Lung microvascular endothelial cell (primary cell): ENCODE measurements around the gene EGR4. TPM values are rescaled to one million over a fixed set of nuclear protein-coding genes. Genes with fewer than 3 reads are reported as not detected.

Experiments used
- DNase-seq, 2 donors: peaks; one replicate each; pipeline versions ENCODE4 v3.0.0 to v3.0.0-alpha.2; 2010; ENCODE audit warnings: low read depth in 2 of 2
- total RNA-seq: library from RNA; depleted of rRNA; stranded (reverse); fragments of >200 nt; gene quantifications from 2 replicates; pipeline ENCODE4 v1.2.1, GENCODE V29; 2014

EGR4 gene
- total RNA-seq, 1 donor from 2014 or later, result under 0.01 TPM

DNA sequence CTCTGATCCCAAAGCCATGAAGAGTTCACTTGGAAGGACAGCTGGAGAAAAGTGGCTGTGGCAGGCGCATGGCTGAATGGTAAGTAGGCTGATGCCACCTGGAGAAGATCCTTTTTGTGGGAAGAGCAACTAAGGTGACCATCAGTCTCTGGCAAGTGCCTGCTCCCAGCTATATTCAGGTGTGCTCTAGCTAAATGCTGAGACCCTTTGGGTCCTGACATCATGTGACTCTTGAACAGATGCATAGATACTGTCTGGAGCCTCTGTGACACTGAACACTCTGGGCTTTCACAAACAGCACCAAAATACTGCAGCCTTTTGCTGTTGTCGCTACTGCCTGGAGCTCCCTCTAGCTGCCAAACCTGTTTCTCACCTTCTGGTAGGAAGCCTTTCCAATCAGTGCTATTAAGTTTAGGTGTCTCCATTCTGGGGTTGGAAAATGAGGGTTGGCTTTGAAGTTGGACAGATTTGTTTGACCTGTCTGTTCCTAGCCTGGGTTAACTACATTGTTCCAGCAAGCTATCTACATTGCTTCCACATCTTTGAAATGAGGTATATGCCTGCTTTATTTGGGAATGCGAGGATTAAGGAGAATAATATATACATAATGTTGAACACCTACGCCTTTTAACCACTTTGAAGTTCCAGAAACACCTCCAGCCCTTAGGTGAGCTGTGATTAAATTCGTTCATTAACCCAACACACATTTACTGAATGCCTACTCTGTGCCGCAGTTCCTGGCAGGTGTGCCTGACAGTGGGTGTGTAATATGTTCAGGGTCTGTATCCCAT, 3.1 kb downstream of the EGR4 start:
- peak; percentile 46 to 59 for DNase-seq

DNA sequence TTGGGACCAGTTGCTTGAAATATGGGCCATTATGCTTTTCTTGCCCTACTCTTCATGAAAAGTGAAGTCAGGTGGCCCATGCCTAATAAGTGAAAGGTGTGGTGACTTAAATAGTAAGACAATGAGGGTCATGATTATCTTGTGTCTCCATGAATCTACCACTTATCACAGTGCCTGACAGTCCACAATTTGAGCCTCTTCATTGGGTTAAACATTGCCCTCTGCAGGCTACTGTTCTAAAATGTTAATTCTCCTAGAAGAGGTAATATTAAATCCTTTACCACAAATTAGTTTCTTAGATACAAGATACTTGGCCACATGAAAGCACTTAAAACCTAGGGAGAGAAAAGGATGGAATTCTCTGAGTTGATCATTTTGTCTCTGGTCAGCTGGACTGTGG, 4.0 kb downstream of the EGR4 start:
- no peak for DNase-seq

DNA sequence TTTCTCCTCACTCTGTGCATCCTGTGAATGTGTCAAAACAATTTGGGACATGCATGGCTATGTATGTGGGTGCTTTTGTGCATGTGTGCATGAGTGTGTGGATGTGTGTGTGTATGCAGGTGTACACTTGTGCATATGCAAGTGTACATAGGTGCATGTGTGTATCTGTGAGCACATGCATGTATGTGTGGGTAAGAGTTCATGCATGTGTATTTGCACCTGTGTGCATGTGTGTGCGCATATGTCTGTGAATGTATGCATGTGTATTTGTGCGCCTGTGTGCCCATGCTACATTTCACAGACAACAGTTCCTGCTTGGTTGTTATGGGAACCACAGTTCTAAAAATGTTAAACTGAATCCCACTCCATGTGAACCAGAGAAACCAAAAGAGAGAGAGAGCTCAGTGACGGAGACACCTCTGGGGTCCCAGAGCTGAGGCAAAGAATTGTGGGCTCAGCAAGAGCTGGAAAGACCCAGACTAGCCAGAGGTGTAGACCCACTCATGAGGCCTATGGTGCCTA, 7.2 kb downstream of the EGR4 start:
- no peak for DNase-seq

DNA sequence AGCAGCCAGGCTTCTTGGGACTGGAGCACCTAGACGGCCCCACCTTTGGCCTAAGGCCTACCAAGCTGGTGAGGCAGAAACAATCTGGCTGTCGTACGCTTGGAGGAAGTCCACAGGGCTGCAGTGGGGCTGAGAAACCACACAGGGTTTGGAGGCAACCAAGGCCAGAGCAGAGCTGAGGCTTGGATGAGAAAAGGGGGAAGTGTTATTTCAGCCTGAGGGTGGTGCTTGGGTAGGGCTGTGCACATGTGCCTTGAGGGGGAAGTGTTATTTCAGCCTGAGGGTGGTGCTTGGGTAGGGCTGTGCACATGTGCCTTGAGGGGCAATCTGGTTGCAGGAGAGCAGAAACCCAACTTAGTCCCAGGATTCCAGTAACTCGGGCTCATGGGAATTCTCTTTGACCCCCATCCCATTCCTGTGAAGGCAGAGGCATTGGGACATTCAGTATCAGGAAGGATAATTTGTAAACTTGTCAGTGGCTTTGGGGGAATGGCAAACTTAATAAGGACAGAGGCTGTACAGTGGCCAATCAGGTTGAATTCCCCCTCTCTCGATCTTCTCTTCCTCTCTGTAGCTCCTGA, 8.1 kb downstream of the EGR4 start:
- no peak for DNase-seq

DNA sequence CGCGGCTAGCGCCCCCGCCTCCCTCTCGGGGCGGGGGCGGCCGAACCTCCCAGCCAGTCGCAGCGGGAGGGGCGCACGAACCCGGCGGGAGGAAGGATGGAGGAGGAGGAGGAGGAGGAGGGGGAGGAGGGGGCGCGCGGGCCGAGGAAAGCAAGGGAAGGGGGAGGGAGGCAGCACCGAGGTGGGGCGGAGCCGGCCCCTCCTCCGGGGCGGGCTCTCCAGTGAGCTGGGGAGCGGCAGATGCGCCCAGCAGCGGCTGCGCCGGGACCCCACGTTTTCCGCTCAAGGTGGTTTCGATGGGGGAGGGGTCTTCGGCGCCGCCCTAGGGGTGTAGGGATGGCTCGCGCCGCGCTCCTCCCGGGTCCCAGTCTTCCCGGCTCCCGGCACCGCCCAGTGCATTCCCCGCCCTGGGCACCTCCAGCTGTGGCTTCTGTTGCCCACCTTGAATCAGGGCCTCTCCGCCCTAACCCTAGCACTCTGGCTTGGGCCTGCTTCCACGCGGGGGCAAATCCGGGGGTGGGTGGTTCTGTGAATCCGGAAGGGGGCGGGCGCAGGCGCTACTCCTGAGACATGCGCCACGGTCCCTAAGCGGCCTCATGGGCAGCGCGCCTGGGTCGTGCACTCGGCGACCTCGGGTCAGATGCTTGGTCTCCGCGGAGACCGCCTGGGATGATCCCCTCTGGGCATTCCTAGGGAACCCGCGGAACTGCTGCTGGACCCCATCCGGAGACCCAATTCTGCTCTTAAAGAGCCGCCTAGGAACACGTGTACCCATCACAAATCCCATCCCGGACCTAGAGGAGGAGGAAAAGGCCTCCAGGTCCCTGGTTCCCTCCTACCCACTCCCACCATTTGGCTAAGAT, 8.8 kb downstream of the EGR4 start, which contains the start of gene FBXO41:
Gene FBXO41, minus strand, starts transcription at position 183 of the 863 bp plus-strand sequence. CDS start 14,848 bp downstream, outside the sequence.
- DNase-seq, result no peak

DNA sequence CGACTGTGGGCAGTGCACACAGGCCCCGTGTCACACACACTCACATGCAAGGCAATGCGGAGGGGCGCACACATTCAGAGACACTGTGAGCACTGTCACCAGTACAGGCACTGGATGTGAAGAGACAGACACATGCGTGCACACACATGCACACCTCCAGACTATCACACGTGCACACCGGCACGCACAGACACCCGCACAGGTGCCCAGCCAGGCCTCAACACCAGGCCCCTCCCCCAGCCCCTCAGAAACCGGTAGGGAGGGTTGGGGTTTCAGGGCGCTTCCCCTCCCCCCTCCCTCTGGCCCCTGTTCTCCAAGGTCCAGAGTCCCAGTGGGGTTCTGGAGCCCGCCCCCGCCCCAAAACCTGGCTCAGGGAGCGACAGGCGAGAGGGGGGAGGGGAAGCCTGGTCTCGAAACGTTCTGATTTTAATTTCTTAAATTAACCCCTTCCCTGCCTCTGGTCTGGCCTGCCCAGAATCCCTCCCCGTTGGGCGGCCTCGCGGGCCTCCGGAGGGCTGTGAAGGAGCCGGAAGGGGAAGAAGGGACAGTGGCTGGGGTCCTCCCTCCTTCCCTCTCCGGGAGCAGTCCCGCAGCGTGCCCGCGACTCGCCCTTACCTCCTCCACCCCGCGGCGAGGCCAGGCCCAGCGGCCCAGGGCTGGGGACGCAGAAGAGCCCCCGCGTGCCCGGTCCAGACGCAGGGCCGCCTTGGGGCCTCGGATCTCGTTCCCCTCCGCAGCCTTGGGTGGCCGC, 9.6 kb downstream of the EGR4 start:
- DNase-seq, result no peak

DNA sequence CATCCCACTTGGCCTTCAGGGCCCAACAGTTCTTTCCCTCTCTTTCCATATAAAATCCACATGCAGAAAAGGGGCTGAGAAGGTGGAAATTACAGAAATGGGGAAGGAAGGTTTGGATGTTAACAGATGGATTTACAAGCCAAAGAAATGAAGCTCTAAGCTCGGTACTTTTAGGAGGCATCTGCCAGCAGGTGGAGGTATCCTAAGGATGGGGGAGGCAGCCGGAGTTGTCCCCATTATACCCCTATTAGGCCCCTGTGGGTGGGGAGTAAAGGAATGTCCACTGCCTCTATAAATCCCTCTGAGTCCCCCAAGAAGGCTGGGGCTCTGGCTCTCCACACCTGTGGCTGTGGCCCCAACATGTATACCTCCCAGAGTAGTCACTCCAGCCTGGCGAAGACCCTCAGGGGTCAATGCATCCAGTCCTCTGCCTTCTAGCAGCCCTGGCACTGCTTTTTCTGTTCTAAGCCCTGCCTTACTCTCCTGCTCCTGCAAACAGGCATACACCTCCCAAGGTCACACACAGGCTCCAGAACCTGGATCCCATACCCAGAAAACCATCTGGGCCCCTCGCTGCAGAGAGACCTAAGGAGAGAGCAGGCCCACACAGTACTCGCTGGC, 10.3 kb downstream of the EGR4 start:
- no peak for DNase-seq

DNA sequence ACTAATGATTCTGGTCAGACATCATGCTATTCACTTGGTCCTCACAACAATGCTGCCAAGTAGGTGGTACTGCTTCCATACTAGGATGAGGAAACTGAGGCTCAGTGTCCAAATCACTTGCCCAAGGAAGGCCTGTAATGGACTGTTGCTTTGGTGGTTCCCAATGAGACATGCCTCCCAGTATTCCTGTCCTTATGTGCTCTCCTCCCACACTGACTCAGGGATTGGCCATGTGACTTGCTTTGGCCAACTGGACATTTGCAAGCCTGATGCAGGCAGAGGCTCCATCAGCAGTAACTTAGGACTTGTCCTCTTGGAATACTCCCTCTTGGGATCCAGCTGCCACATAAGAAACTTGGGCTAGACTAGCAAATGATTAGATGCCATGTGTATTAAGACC, 12.1 kb downstream of the EGR4 start:
- DNase-seq, result no peak

DNA sequence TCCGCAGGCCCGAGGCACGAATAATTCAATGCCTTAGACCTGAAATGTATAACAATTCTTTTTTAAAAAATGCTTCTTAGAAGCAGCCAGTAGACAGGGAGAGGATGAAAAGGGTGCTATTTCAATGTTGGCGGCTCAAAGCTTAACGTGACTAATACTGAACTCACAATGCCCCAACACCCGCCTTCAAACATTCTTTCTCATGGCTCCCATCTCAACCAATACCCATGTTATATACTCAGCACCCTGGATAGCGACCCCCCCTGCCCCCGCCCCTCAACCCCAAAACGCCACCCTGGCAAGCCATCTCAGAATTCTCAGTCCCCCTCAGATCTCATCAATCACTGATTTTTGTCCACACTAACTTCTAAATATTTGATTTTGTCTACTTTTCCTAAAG, 13.5 kb downstream of the EGR4 start:
- DNase-seq, result no peak

DNA sequence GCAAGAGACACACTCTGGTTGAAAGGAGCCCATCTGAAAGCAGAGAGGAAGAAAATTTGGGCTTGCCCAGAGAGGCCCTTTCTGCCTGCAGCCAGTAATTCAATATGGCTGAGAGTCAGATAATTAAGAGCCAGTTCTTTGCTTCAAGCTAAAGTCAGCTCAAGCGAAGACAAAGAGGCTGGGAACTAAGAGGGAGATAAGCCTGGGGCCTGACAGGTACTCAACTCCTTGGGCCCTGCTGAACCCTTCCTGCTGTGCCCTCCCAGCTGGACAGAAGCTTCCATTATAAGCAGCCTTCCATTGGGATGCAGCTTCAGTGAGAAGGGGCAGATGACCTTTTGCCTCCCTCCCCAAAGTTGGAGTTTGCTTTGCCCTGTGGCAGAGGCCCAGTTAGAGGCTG, 21.1 kb downstream of the EGR4 start:
- DNase-seq, result no peak

DNA sequence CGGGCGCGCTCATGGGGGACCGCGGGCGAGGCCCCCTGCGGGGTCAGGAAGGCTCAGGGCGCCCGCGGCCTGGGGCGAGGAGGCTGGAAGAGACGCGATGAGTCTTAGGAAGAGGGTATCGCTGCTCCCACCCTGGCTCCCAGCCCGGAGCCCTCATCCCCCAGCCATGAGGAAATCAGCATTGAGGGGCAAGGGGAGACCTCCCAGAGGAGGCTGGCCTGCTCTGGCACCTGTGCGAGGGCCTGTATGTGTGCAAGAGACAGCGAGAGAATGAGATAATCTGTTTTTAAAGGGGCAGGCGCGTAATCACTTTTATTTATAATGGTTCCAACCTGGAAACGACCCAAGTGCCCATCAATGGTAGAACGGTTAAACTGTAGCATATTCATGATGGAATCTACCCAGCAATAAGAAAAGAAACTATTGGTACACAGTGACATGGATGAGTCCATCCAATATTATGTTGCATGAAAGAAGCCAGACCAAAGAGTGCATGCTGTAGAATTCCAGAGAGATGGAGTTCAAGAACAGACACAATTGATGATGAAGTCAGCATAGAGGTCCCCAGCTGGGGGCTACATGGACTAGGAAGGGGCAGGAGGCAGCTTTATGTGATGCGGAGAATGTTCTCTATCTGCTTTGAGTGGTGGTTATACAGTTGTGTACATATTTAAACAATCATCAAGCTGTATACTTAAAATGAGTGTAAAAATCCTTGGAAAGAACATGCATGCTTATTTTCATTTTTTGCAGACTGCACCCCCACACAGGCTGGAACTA, 23.5 kb downstream of the EGR4 start:
- no peak for DNase-seq

DNA sequence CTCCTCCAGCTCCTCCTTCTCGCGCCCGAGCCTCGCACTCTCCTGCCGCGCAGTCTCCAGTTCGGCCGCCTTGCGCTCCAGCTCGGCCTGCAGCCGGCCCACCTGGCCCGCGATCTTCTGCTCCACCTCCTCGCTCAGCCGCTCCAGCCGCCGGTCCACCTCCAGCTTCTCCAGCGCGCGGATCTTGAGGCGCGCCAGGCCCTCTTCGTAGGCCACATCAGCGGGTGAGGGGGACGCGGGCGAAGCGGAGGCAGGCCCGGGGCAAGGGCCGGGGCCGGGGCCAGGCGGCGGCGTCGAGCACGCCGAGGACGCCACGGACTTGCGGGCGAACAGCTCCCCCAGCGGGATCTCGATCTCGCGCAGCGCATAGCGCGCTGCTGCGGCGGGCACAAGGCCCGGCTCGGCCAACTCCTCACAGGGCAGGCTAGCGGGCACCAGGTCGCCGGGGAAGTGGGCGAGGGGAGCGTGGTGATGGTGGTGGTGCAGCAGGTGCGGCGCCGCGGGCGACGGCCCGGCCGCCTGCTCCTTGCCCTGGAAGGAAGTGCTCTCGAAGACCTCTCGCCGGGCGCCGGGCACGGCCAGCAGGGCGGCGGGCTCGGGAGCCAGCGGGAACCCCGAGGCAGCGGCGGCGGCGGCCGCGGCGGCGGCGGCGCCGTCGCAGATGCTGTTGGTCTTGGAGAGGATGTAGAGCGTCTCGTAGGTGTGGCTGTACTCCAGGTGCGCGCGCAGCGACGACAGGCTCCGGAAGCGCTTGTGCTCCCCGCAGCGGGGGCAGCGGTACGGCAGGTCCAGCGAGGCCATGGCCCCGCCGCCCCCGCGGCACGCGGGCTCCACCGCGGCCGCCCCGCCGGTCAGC, 24.3 kb downstream of the EGR4 start:
- DNase-seq, result peak in 1 of 2 donors; percentile 29

DNA sequence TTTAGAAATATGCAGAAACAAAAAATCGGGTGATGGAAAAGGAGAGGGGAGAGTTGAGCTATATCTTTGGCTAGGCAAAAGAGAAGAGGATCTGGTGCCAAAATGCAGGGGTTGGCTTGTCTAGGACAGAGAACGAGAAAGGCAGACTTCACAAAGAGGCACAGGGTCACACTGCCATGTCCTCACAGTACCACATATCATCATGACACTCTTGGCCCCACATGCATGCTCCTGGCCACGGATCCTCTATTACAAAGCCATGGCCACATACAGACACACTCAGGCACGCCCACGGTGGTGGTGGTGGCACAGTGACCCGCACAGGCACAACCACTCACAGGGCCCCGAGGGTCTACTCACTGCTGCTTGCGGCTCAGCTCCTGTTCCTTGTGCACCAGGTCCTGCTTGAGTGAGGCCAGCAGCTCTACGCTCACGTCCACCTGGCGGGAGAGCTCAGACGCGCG, 24.9 kb downstream of the EGR4 start:
- no peak for DNase-seq

DNA sequence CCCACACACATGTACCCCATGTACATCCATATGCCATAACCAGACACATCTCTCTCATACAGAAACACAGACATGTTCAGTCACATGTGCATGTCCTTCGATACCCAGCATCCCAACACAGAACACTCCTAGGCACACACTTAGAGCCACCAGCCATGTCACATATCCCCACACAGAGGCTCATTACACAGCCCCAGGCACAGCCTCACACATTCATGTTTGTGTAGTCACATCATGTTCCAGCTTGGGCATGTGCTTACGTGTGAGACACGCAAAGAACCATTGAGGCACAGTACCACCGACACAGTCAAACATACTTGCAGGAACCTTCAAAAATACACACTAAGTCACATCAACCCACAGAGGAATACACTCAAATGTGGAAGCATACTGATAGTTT, 26.3 kb downstream of the EGR4 start:
- DNase-seq, result no peak

DNA sequence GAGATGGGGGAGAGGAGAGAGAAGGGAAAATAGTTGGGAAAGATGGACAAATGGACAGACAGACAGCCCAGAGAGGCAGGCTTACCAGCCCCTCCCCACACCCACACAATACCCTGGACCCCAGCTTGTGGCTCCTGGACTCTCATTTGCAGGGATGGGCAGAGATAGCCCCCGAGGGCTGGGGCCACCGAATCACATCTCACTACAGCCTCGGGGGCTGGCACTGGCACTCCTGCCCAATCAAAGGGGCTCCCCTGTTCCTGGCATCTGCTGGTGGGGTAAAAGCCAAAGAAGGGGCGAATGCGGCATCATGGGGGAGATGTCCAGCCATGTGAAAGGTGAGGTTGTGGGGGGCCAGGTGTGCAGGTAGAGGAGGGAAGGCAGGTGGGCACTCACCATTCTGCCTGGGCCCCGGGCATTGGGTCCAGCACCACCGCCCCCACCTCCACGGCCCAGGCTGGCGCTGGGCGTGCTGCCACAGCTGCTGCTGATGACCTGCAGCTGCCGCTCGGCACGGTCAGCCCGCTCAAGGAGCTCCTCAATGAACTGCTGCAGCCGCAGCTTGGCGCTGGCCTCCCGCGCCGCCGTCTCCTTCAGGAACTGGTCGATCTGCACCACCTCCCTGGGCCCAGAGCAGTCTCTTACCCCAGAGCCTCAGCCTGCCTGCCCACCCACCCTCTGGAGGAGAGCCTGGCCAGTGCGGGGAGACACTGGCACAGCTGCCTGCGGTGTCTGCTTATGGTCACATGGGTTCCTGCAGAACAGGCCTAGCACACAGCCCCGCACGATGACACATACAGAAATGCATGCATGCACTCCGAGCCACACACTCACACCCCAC, 27.1 kb downstream of the EGR4 start:
- DNase-seq, result no peak

DNA sequence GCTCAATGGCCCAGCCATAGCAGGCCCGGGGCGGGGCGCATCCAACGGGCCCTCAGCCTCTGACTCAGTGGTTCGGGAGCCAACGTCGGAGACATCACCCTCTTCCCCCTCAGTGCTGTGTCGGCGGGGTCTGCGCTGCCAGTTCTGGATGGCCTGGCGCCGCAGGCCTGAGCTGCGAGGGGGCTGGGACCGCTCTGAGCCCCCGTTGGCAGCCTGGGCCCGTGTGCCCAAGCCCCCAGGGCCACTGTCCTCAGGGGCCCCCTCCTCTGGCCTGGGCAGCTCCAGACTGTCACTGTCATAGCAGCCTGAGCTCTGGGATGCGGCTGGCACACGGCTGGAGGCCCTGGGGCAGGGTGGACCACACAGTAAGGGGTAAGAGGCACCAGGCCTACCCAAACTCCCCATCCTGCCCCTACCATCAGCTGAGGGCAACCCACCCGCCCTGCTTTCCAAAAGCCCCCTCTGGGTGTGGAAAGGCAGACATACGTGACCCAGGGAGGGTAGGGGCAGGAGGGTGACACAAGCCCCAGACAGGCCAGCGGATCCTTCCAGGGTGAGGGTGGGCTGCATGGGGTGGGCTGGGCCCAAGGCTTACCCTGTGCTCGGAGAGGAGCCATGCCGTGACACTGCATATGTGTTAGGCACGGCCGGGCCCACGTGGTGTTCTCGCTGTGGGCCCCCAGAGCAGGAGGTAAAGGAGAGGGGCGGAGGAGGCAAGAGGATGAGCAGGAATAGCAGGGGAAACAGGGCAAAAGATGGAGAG, 27.9 kb downstream of the EGR4 start:
- no peak for DNase-seq

DNA sequence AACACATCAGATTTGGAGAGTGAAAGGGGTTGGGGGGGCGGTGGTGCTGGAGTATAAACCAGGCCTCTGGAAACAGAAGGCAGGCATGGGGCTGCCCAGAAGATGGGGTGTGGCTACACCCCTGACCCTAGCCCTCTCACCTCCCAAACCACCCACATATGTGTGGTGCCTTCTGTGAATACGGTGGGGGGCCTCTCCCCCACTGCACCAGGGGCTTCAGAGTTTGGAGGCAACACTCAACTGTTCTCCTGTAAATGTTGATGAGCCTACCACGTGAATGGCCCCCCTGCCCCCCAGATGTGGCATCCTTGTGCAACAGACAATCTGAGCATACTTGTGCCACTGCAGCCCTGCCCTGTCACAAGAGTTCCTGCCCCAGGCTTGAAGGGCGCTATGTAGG, 28.6 kb downstream of the EGR4 start:
- DNase-seq, result no peak

DNA sequence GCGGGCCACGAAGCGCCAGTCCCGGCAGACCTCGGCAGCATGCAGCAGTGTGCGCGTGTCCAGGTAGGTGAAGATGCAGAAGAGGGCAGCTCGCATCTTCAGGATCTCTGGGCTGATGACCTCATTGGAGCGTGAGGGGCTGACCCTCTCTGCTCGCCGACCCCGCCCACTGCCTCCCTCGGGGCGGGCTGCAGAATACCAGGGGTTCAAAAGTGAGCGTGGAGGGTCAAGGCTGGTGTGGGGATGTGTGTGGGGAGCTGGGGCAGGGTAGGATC, 29.1 kb downstream of the EGR4 start:
- no peak for DNase-seq
